AG10803 (cell line): ENCODE data around the gene COQ4.

Source experiments
- DNase-seq: peaks from one replicate; pipeline ENCODE4 v3.0.0; 2010; ENCODE audit warnings: low read depth
- H3K4me3 ChIP-seq: 2 replicates; pipeline ENCODE4 v1.5.1; 2011; ENCODE audit warnings: mild to moderate bottlenecking, low read length, control low read depth
- CTCF ChIP-seq: conservative IDR thresholded peaks from 2 replicates; pipeline ENCODE4 v1.5.1; 2011; ENCODE audit warnings: mild to moderate bottlenecking, low read length, control low read depth, inconsistent platforms

Gene COQ4

GRCh38 chr9:128358861-128359260 lies 36.2 kb downstream of the COQ4 start:
- no peak for DNase-seq
- TF ChIP-seq CTCF, result no peak
- H3K4me3 ChIP-seq, result no peak overlapping the region

DNA sequence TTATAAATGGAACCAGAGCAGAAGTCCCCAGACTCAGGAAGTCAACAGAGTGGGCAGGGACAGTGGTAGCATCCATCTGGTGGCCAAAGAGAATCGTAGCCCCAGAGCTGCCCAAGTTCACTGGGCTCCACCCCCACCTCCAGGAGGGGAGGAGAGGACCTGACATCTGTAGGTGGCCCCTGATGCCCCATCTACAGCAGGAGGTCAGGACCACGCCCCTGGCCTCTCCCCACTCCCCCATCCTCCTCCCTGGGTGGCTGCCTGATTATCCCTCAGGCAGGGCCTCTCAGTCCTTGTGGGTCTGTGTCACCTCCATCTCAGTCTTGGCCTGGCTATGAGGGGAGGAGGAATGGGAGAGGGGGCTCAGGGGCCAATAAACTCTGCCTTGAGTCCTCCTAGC lies 38.2 kb downstream of the COQ4 start:
- H3K4me3 ChIP-seq, result no peak overlapping the region
- no peak for TF ChIP-seq CTCF
- no peak for DNase-seq

- no peak for DNase-seq
- H3K4me3 ChIP-seq, result peak overlapping the region; percentile 69
- no peak for TF ChIP-seq CTCF
Measured at GRCh38 chr9:128361296-128361985, 38.8 kb downstream of the COQ4 start.

DNA sequence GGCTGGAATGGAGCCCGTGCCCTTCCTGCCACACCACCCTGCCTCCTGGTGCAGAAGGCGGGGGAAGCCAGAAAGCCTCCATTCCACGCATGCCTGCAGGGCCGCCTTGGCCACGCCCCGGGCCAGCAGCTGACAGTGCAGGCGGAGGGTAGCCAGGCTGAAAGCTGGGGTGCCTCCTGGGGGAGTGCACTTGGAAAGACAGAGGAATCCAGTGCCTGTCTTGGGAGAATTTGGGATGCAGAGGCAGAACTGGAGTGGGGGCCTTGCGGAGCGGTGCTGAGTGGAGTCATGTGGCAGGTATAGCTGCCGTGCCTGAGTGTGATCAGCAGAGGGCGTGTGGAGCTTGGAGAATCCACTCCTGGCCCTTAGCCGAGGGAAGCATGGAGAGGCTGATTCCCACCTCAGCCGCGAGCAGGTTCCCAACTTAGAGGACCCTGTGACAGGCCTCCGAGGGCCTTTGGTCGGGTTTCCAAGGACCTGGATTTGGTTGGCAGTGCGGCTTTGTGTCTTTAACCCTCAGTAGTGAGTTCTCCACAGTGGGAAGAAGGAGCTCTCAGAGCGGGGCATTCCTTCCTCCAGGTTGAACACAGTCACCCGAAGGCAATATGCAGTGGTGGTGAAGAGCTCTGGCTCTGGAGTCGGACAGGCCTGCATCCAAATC lies 39.5 kb downstream of the COQ4 start:
- TF ChIP-seq CTCF, result peak; percentile 89
- peak overlapping the region; percentile 69 for H3K4me3 ChIP-seq
- DNase-seq, result peak; percentile 80

GRCh38 chr9:128362774-128363173 lies 40.1 kb downstream of the COQ4 start:
- TF ChIP-seq CTCF, result no peak
- DNase-seq, result no peak
- no peak overlapping the region for H3K4me3 ChIP-seq

- TF ChIP-seq CTCF, result no peak
- H3K4me3 ChIP-seq, result no peak overlapping the region
- DNase-seq, result no peak
Measured at GRCh38 chr9:128365525-128365924, 42.9 kb downstream of the COQ4 start.
